Type B pancreatic cell (in vitro differentiated cells): ENCODE results near the gene LRCH3. TPM values are rescaled to one million over a fixed set of nuclear protein-coding genes. Genes with fewer than 3 reads are reported as not detected.

ENCODE experiments used
- DNase-seq: peaks from one replicate; pipeline ENCODE4 v3.0.0; 2021; ENCODE audit warnings: mixed read lengths; ENCODE audit not compliant: unreplicated experiment; ENCODE audit errors: extremely low spot score
- H3K27ac Mint-ChIP-seq: 2 replicates; pipeline ENCODE4 v1.8.0; 2021; ENCODE audit warnings: mild to moderate bottlenecking, mixed read lengths
- H3K27me3 Mint-ChIP-seq: 2 replicates; pipeline ENCODE4 v1.8.0; 2021; ENCODE audit warnings: mixed read lengths
- H3K36me3 Mint-ChIP-seq: 2 replicates; pipeline ENCODE4 v1.8.0; 2021; ENCODE audit warnings: mixed read lengths
- H3K4me1 Mint-ChIP-seq: one replicate; pipeline ENCODE4 v1.8.0; 2021; ENCODE audit warnings: mixed read lengths; ENCODE audit not compliant: unreplicated experiment
- H3K4me3 Mint-ChIP-seq: 2 replicates; pipeline ENCODE4 v1.8.0; 2021; ENCODE audit warnings: mild to moderate bottlenecking, mixed read lengths
- H3K9me3 Mint-ChIP-seq: 2 replicates; pipeline ENCODE4 v1.8.0; 2021; ENCODE audit warnings: mixed read lengths
- CTCF ChIP-seq: fragments of 200-600 bp; sonication (generic); conservative IDR thresholded peaks from 2 replicates; pipeline ENCODE4 v1.5.0; 2021; ENCODE audit warnings: antibody characterized with exemption, mild to moderate bottlenecking
- total RNA-seq: library from RNA; stranded (reverse); gene quantifications from 2 replicates; pipeline ENCODE4 v1.2.1, GENCODE V29; 2021; ENCODE audit warnings: low replicate concordance

Gene LRCH3
- total RNA-seq, 1 donor from 2014 or later = 58.7 TPM

GRCh38 chr3:197936819-197937384 is 145.8 kb downstream of the LRCH3 start:
- no peaks in the 10 kb centered on the region for H3K27me3 Mint-ChIP-seq
- no peaks in the 10 kb centered on the region for H3K9me3 Mint-ChIP-seq
- no peaks in the 10 kb centered on the region for H3K4me1 Mint-ChIP-seq
- H3K27ac Mint-ChIP-seq = no peak overlapping the region
- DNase-seq = no peak
- no peak overlapping the region for H3K4me3 Mint-ChIP-seq
- no peaks in the 10 kb centered on the region for H3K36me3 Mint-ChIP-seq
- no peak for TF ChIP-seq CTCF

Other genes with a start within 250 kb of the LRCH3 start
- 32.0 and 56.1 TPM in 2 replicates for gene BDH1, start 235.3 kb upstream of the LRCH3 start, total RNA-seq
- 26.7 and 33.2 TPM in 2 replicates for gene RUBCN, start 54.4 kb upstream of the LRCH3 start, total RNA-seq
- gene FYTTD1, start 41.4 kb upstream of the LRCH3 start, total RNA-seq = 52.1 and 58.8 TPM in 2 replicates
- gene RPL35A, start 158.9 kb downstream of the LRCH3 start, total RNA-seq = 1,179 and 1,301 TPM in 2 replicates
- 10.0 and 10.8 TPM in 2 replicates for gene LMLN, start 169.0 kb downstream of the LRCH3 start, total RNA-seq